Psoas muscle (tissue), 8 donors: ENCODE results near the gene GDF11. TPM values are rescaled to one million over a fixed set of nuclear protein-coding genes. Genes with fewer than 3 reads are reported as not detected.
A peak's percentile ranks its signal among the peaks of the same experiment; 100 is the strongest.

ENCODE experiments used
- ATAC-seq, 4 donors: fragments of 200-7000 bp; cut with Tn5 transposase; one replicate each; pipeline ENCODE4 v1.9.1; 2020; ENCODE audit warnings: moderate library complexity in 3 of 4, mild to moderate bottlenecking in 2 of 4
- DNase-seq, 2 donors: peaks; one replicate each; pipeline ENCODE4 v3.0.0-alpha.2; 2020
- H3K27ac ChIP-seq: fragments of 200-600 bp; one replicate; pipeline ENCODE4 v1.8.0; 2022
- H3K27me3 ChIP-seq, 3 donors: fragments of 200-600 bp in 1 of 3; one replicate each; pipeline versions ENCODE4 v1.6.1 to v1.8.0; 2013 to 2022; ENCODE audit warnings: low read length in 2 of 3, mild to moderate bottlenecking in 2 of 3, moderate library complexity in 1 of 3; ENCODE audit not compliant: insufficient read depth in 3 of 3
- H3K36me3 ChIP-seq, 2 donors: fragments of 200-600 bp in 1 of 2; one replicate each; pipeline versions ENCODE4 v1.6.1 to v1.8.0; 2013 to 2022; ENCODE audit warnings: low read depth in 1 of 2, mild to moderate bottlenecking in 1 of 2, moderate library complexity in 1 of 2; ENCODE audit not compliant: insufficient read depth in 1 of 2
- H3K4me1 ChIP-seq: fragments of 200-600 bp; one replicate; pipeline ENCODE4 v1.8.0; 2022
- H3K4me3 ChIP-seq: fragments of 200-600 bp; one replicate; pipeline ENCODE4 v1.8.0; 2022; ENCODE audit warnings: mild to moderate bottlenecking
- H3K9me3 ChIP-seq: fragments of 200-600 bp; one replicate; pipeline ENCODE4 v1.8.0; 2022
- WGBS, 3 donors: extraction: QIAGEN DNeasy Blood & Tissue Kit; methylation state at CpG; one replicate each; pipeline versions ENCODE4 v1.1.6 to v1.1.7; 2013; 5-methylcytosine and 5-hydroxymethylcytosine counted together
- intact Hi-C, 2 donors: fragments of 100-400 bp; cut with DNase I; formaldehyde crosslinking; loops; one replicate each; pipeline versions ENCODE4 v1.11.0 to v1.14.2; 2022
- polyA plus RNA-seq, 3 donors: library from polyadenylated mRNA; stranded (reverse); fragments of 200-250 nt; gene quantifications; one replicate each; pipeline ENCODE4 v1.2.3, GENCODE V29; 2013
- total RNA-seq, 4 donors: library from RNA; stranded (reverse); fragmentation: NEBNext Ultra II Directional in 2 of 4; extraction: Animal tissue kit (Norgen Biotek cat#: 25700) in 2 of 4; gene quantifications; one replicate each; pipeline versions ENCODE4 v1.2.1 to v1.2.4, GENCODE V29; 2021 to 2023
- TF ChIP-seq, protein P1 (sequence below): fragments of 200-600 bp; IDR thresholded peaks from one replicate; pipeline ENCODE4 v1.8.0; 2022; ENCODE audit warnings: antibody characterized with exemption
- donor health status: healthy with polysubstance abuse.
- donor health status: DM: no; HTN: no; CAD: no; lungs with moderate emphysema.
- donor health status: Bipolar disorder and iron deficiency.
- donor health status: healthy.
- donor health status: DM: yes; HTN: yes; CAD: no.
- donor health status: DM: no; HTN: no; CAD: no.
- donor health status: DM: no; HTN: no; CAD: no.
- donor health status: DM: yes; HTN: yes; CAD: no.

The GDF11 gene
- total and polyA plus RNA-seq, 7 donors, result 0.34 to 4.8 (median 1.4) TPM

DNA sequence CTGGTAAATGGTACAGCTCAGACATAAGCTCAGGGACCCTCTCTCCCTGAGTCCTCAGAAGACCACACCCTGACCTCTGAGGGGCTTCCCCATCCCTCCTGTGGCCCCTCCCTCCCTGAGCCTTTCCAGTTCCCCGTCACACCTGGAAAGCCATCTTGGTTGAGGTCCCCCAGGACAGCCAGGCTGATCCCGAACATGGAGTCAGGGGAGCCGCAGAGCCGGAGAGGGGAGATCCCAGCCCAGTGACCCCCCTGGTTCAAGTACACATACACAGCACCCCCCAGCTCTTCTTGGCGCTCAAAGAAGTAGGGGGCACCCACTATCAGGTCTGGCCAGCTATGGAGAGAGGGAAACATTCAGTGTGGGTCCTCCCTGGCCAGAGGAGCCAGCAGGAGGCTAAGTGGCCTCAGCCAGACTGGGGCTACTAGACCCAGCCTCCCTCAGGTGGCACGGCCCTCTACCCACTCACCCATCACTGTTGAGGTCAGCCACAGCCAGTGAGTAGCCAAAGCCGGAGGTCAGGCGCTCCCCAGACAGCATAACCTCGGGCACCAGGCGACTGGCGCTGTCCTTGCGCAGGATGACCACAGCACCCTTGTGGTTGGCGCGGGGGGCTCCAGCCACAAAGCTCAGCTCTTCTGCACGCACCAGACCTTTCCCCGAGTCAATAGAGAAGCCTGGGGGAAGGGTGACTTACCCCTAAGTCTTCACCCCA, 44.5 kb upstream of the GDF11 start:
- ATAC-seq, result no peak

DNA sequence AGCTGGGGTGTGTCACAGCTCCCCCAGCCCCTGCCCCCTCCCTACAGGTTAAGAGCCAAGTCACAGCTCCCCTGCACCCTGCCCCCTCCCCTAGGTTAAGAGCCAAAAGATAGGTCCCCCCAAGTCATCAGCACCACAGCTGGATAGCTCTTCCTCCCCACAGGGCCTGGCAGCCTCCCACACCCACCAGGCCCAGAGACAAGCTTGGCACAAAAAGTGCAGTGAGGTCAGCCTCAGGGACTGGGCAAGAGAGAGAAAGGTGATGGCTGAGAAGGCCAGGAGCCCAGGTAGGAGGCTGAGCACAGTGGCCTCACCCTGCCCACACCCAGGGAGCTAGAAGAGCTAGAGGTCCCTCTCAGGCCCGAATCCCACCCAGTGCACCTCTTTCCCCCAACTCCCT, 44.0 kb upstream of the GDF11 start:
- TF ChIP-seq, protein P1, sequence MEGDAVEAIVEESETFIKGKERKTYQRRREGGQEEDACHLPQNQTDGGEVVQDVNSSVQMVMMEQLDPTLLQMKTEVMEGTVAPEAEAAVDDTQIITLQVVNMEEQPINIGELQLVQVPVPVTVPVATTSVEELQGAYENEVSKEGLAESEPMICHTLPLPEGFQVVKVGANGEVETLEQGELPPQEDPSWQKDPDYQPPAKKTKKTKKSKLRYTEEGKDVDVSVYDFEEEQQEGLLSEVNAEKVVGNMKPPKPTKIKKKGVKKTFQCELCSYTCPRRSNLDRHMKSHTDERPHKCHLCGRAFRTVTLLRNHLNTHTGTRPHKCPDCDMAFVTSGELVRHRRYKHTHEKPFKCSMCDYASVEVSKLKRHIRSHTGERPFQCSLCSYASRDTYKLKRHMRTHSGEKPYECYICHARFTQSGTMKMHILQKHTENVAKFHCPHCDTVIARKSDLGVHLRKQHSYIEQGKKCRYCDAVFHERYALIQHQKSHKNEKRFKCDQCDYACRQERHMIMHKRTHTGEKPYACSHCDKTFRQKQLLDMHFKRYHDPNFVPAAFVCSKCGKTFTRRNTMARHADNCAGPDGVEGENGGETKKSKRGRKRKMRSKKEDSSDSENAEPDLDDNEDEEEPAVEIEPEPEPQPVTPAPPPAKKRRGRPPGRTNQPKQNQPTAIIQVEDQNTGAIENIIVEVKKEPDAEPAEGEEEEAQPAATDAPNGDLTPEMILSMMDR, result no peak
- ATAC-seq, result no peak
- H3K27ac ChIP-seq, result peak overlapping the region; percentile 92
- H3K9me3 ChIP-seq, result no peaks in the 10 kb centered on the region
- intact Hi-C loops, result no loop called here
- peaks cover 31% of the 10 kb centered on the region for H3K4me1 ChIP-seq
- DNase-seq, result no peak
- H3K27me3 ChIP-seq, result no peaks in the 10 kb centered on the region
- WGBS, 3 donors, result 67 to 89% (median 83%) methylated on average over 1 of the region's 1 CpG
- H3K36me3 ChIP-seq, result peaks cover 0 to 80% of the 10 kb centered on the region in 2 donors
- H3K4me3 ChIP-seq, result no peak overlapping the region

More for the DNA sequence above, 44.5 kb upstream of the GDF11 start:
- Histone ChIP-seq H3K4me1 (peaks cover 29% of the 10 kb centered on the region), H3K4me3 (no peak overlapping the region), H3K27me3 (no peaks in the 10 kb centered on the region), H3K36me3 (peaks cover 0 to 85% of the 10 kb centered on the region in 2 donors), H3K9me3 (no peaks in the 10 kb centered on the region), H3K27ac (peak overlapping the region; percentile 92)
- peak in 1 of 2 donors; percentile 42 for DNase-seq
- intact Hi-C loops, result no loop called here
- WGBS, 3 donors, result 87 to 91% (median 87%) methylated on average over 16 of the region's 16 CpGs
- TF ChIP-seq, protein P1, result no peak

DNA sequence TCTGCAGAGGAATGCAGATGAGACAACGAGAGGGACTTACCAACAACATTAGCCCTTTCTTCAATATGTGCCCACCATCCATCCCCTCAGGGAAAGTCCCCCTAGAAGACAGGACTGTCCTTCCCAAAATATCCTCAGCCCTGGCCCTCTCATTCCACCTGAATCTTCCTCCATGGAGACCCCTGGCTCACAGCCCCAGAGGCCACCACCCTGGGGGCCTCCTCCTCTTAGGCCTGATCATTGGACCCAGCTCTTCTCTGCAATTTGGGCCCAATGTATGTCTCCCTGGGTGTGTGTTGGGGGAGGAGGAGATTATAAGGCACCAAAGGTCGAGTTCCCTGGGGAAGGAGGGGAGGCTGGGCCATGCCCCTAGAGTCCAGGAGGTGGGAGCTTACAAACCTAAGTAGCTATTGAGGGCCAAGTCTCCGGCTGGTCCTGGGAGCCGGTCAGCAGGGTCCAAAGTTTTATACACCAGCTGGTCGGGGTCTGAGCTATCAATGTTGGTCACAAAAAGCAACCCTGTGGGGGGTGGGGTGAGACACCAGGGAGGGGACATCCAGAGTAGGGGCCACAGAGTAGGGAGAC, 43.4 kb upstream of the GDF11 start:
- Histone ChIP-seq H3K27me3 (no peaks in the 10 kb centered on the region), H3K27ac (peak overlapping the region; percentile 92), H3K9me3 (no peaks in the 10 kb centered on the region), H3K36me3 (peaks cover 0 to 74% of the 10 kb centered on the region in 2 donors), H3K4me3 (no peak overlapping the region), H3K4me1 (peaks cover 33% of the 10 kb centered on the region)
- DNase-seq (peak in 1 of 2 donors; percentile 24), ATAC-seq (no peak)
- 65 to 67% (median 67%) methylated on average over 5 of the region's 5 CpGs for whole genome bisulfite sequencing, 3 donors
- intact Hi-C loops, result loop anchor here in 1 of 2 donors (2.0 kb wide), 1 partner anchor 15 kb away; no protein-coding TSS in a partner anchor
- TF ChIP-seq, protein P1, result no peak

DNA sequence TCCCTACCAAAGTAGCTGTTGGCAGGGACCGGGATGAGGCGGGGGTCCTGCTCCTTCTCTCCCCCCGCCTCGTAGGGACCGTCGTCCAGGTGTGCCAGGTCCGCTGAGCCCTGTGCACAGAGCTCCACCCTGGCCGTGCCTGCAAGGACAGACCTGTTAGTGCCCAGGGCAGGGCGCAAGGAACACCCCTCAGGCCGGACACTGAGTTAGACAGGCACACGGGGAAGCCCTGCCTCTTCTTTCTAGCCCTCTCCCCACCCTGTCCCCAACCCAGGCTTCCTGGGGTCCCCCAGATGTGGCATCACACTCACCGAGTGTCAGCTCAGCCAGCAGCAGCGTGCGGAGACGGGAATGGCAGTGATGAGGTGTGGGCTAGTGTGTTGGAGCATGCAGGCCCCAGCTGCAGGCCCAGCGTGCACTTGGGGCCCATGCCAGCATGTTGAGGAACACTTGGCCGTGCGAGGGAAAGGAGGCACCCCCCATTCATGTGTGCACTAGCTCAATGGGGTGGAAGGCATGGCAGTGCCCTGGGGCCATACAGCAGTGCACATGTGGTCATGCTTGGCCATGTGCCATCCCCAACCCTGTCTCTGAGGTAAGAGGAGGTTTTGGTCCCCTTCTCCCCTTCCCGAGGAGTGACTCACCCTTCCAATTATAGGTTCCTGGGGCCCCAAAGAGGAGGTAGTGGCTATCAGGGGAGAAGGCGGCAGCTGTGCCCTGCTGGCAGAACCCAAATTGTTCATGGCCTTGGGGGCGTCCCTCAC, 42.5 kb upstream of the GDF11 start:
- ATAC-seq (peak; percentile 18 to 56 (median 40)), DNase-seq (peak; percentile 75 to 92)
- no peaks in the 10 kb centered on the region for H3K9me3 ChIP-seq
- H3K27ac ChIP-seq, result peak overlapping the region; percentile 92
- H3K4me1 ChIP-seq, result peaks cover 38% of the 10 kb centered on the region
- H3K4me3 ChIP-seq, result peak overlapping the region; percentile 15
- TF ChIP-seq, protein P1, result no peak
- WGBS, 3 donors, result 51 to 61% (median 52%) methylated on average over 18 to 21 of the region's 21 CpGs
- peaks cover 0 to 65% of the 10 kb centered on the region in 2 donors for H3K36me3 ChIP-seq
- H3K27me3 ChIP-seq, result no peaks in the 10 kb centered on the region
- intact Hi-C loops, result loop anchor here in 1 of 2 donors (2.0 kb wide), 1 partner anchor 16 kb away; no protein-coding TSS in a partner anchor
